WI38 (cell line): ENCODE measurements around the gene PPFIBP1.

Source experiments
- H3K4me3 ChIP-seq: 2 replicates; pipeline ENCODE4 v1.5.1; 2011; ENCODE audit warnings: low read depth, mild to moderate bottlenecking, control low read depth, low read length
- TF ChIP-seq, protein P1 (sequence below): IDR thresholded peaks from 2 replicates; pipeline ENCODE4 v1.5.1; 2012; ENCODE audit warnings: low read depth, mild to moderate bottlenecking, control low read depth, low read length

Gene PPFIBP1

DNA sequence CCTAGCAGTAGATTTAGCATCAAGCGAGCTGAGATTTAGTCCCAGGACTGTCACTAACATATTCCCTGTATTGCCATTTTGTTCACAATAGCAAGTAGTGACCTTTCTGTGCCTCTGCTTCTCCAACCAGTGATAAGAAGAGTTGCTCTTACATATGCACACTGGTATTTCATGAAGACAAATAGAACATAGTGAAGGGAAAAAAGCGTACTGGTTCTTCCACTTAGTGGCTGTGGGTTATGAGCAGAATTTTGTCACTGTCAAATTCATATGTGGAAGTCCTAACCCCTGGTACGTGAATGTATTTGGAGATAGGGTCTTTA lies 12.3 kb upstream of the PPFIBP1 start:
- TF ChIP-seq, protein P1, sequence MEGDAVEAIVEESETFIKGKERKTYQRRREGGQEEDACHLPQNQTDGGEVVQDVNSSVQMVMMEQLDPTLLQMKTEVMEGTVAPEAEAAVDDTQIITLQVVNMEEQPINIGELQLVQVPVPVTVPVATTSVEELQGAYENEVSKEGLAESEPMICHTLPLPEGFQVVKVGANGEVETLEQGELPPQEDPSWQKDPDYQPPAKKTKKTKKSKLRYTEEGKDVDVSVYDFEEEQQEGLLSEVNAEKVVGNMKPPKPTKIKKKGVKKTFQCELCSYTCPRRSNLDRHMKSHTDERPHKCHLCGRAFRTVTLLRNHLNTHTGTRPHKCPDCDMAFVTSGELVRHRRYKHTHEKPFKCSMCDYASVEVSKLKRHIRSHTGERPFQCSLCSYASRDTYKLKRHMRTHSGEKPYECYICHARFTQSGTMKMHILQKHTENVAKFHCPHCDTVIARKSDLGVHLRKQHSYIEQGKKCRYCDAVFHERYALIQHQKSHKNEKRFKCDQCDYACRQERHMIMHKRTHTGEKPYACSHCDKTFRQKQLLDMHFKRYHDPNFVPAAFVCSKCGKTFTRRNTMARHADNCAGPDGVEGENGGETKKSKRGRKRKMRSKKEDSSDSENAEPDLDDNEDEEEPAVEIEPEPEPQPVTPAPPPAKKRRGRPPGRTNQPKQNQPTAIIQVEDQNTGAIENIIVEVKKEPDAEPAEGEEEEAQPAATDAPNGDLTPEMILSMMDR: no peak
- no peak overlapping the region for H3K4me3 ChIP-seq

- H3K4me3 ChIP-seq: no peak overlapping the region
- TF ChIP-seq, protein P1: no peak
These were observed 10.7 kb upstream of the PPFIBP1 start for GRCh38 chr12:27513155-27513824.

GRCh38 chr12:27515671-27516070 lies 8.3 kb upstream of the PPFIBP1 start:
- H3K4me3 ChIP-seq: no peak overlapping the region
- TF ChIP-seq, protein P1: no peak

DNA sequence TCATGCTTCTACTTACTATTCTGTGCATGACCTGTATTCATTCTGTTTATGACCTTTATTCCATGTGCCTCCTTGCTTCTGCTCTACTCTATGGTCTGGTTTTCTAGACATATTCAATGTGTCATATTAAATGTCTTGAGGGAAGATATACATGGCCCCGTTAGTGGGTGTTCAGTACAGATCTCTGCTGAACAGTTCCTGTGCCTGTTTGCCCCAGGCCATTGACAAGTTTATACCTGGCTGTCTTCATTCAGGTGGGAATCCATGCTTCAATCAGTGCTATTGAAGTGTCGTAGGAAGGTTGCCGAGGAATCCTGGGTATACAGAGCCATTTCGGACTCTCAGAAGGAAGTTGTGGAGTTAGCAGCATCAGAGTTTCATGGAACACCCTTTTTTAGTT lies 7.4 kb upstream of the PPFIBP1 start:
- no peak overlapping the region for H3K4me3 ChIP-seq
- TF ChIP-seq, protein P1: no peak

- H3K4me3 ChIP-seq: no peak overlapping the region
- TF ChIP-seq, protein P1: no peak
These were observed 6.5 kb upstream of the PPFIBP1 start for GRCh38 chr12:27517546-27517945.

DNA sequence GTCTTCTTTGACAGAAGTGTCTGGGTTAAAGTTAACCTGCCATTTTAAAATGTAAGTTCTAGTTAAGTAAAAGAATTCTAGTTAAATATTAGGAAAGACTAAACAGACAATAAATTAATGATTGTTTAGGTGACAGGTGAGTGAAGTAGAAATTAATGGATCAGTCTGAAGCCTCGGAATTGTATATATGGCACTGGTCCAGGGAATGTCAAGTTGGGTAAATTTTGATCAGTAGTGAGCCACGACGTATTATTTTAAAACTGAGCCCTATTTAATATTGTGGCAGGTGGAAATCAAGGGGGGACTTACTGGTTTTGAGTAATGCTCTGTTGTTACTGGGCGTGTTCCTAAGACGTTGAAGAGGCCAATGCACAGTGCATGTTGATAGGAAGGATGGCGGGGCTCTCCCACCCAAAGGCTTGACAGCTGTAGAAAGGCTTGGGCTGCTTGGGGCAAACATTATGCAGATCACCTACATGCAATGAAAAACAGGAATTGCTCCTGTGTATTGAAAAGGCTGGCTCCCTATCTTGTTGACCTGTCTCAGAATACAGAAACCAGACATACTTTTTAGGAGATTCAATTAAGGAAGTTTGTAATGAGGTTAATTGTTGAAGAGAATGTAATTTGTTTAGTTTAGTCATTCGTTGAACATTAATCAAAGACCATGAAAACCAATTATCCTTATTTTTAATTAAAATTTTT lies 5.9 kb upstream of the PPFIBP1 start:
- TF ChIP-seq, protein P1: no peak
- H3K4me3 ChIP-seq: no peak overlapping the region

- TF ChIP-seq, protein P1: no peak
- H3K4me3 ChIP-seq: no peak overlapping the region
These were observed 2.9 kb upstream of the PPFIBP1 start for GRCh38 chr12:27521066-27521465.
